GM21528 (cell line): ENCODE results near the gene CAPN11.
"Not testable (repeated sequence)": the region's sequence is repeated elsewhere in the genome, so short reads cannot be mapped to it uniquely, and the experiment has no call there.

Experiments used
- ATAC-seq: cut with Tn5 transposase; IDR thresholded peaks from one replicate; pipeline ENCODE4 v1.9.1; 2021; ENCODE audit warnings: mild to moderate bottlenecking, moderate library complexity; ENCODE audit not compliant: unreplicated experiment, low FRiP score

CAPN11 gene

DNA sequence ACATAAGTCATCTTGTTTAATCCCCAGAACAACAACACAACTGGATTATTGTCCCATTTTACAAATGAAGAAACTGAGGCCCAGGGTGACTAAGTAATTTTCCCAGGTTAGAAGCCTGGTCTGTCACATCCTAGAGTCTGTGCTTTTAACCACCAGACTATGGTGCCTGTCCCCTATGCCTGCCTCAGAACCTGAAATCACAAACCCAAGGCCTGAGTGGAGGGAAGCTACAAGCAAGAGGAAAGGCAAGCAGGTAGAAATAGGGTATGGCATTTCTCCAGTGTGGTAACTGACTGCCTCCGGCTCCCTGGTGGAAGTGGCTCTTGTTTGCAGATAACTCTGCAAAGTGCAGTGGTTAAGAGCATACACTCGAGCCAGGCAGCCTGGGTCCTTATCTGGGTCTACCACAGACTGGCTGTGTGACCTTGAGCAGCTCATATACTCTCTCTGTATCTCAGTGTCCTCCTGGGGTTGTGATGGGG lies 28.7 kb upstream of the CAPN11 start:
- ATAC-seq = no peak

DNA sequence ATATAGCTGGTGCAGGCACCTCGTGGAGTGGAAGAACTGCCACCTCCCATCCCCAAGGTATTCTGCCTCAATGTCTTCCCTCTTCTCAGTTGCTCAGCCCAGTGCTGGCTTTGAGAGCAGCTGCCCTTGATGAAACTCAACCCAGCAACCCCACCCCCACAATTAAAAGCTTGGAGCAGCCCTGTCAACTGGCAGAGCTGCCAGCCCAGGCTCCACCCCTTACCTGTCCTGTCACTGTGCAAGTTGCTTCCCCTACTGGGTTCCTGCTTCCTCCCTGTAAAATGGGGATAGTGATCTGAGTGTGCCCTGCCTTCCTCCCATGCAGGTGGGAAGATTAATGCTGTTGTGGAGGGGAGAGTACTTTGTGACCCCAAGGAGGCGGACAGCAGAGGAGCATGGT lies 26.7 kb upstream of the CAPN11 start:
- ATAC-seq = no peak

DNA sequence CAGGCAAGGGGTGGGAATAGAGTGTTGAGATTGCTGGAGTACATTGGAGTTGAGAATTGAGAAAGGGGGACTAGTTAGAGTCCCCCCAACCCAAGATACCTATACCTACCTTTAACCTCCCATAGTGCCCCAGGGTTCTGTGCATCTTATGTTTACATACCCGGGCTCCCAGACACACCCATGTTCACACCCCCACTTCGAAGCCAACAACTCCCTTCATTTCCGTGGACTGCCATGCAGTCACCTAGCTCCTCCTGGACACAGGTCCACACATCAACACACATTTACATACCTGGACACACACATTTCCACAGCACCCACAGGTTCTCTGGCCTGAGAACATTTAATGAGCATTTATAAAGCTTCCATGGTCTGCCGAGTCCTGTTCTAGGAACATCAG lies 26.1 kb upstream of the CAPN11 start:
- ATAC-seq = no peak

DNA sequence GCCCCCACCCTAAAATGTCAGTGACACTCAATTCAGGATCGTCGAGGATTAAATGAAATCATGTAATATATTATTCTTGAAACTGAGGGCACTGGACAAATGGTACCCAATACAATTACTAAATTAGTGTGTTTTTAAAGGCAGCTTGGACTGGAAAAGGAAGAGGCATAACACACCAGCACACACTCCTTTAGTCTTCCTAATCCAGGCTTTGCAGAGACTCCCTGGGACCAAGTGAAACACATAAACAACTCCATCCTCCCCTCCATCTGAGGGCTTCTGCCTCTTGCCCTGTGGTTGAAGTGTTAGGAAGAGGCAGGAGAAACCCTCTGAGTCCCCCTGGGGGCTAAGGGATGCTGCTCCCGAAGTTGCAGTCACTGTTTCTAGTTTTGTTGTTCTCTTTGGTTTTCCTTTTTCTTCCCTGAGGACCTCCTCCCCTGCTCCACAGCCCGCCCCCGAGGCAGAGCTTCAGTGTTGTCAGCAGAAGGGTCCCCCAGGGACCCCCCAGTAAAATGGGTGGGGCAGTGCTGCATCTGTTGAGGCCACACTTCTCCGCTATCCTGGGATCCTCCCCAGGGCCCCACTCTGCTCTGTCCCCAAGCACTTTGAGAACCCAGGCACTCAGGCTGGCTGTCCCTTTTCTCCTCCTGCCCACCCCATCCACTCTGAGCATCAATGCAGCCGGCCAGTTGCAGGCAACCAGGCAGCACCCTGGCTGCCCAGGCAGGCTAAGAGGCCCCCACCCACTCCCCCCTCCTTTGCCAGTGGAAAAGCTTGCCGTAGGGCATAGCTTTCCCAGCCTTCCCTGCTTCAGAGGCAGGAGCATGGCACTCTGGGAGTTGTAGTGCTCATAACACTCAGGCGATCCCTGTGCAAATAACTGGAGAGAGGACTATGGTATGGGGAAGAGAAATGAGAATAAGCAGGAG lies 25.4 kb upstream of the CAPN11 start:
- no peak for ATAC-seq

DNA sequence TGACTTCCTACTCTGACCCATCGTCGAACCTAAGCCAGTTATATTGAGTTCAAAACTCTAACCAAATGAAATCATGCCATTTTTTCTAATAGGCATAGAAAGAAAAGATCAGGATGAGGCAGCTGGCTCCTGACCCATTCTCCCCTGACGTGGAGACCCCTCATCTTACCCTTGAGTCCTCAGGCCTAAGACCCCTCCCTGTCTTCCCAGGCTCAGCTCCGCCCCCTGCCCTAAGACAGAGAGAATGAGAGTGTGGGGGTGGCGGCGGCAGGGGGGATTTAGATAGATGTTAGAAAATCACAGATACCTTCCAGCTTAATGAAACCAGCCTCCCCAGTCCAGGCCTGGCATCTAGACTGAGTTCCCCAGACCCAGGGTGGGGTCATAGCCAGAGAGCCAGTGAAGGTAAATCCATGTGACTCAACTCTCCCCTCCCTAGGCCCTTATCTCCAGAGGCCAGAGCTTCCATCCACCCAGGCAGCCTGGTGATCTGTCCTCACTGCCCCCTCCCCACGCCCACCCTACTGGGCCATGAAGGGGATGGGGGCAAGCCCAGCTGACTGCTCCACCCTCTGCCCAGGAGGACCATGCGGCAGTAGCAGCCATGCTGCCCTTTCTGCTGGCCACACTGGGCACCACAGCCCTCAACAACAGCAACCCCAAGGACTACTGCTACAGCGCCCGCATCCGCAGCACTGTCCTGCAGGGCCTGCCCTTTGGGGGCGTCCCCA lies 24.5 kb upstream of the CAPN11 start:
- no peak for ATAC-seq

DNA sequence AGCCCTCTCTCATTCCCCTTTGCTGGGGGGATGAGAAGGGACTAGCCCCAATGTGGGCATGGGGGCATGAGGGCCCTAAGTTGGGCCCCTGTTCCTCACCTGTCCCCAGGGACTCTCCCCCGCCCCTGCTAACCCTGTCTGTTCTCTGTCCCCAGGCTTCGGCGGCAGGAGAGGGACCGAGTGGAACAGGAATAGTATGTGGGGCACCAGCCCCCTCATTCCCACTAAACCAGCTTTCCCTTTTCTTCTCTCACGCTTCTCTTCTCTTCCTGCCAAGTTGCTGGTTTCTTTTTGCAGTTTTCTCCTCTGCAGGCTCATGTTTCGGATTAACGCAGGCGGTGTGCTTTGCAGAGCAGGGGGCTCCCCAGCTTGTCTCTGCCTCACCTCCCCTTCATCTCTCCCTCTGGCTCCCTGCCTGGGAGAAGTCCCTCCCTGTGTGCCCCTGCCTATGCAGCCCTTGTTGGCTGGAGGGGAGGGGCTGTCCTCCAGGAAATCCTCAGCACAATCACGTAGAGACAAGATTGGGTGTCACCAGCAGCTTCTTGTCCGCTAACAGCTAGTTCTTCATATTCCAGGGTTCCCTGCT lies 23.4 kb upstream of the CAPN11 start:
- ATAC-seq = no peak

DNA sequence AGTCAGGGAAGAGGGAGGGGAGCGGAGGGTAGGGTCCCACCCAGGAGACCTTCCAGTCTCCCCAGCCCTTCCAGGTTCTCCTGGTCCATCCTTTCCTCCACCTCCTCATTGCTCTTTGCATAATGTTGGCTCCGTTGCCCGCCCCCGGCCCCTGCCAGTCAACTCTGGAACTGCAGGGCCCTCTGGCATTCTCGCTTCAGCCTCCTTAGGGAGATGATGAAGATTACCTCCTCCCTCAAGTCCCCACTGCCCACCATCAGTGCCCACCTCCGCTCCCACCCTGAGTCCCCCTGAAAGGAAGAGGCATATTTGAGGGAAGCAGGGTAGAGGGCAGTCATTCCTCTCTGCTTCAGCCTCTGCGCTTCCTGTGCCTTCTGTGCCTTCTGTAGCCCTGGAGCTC lies 22.7 kb upstream of the CAPN11 start:
- no peak for ATAC-seq

DNA sequence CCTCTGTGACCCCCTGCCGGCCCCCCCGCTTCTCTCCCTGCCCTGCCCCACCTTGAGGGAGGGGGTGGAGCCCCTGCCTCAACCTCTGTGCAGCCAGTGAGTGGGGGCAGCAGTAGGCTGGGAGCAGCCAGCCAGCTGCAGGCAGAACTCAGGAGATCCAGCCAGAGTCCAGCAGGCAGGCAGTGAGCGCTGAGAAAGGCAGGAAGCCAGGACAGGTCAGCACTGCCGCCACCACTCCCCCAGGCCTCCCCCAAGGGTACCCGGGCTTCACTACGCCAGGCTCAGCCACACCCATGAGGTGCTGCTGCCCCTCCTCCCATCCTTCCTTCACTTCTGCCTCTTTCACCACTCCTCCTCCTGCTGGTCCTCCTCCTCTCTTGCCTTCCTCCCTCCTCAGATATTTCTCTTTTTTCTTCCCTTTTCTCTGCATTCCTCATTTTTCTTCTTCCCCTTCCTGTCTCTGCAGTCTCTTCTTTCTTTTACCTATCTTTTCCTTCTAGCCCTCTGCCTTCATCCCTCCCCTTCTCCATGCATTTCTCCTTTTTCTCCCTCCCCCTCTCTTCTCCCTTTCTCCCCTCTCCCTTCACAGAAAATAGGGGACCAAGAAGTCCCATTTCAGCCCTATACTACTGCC lies 19.8 kb upstream of the CAPN11 start:
- ATAC-seq = no peak

DNA sequence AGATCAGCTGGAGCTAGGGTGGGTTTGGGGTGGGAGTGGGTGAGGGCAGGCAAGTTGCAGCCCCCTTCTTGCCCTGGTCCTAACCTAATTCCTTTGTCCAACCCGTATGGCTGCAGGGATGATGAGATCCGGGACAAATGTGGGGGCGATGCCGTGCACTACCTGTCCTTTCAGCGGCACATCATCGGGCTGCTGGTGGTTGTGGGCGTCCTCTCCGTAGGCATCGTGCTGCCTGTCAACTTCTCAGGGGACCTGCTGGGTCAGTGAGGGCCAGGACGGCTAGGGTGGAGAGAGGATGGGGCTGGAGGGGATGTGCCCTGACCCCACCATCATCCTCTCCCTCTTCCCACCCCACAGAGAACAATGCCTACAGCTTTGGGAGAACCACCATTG lies 19.3 kb upstream of the CAPN11 start:
- no peak for ATAC-seq

DNA sequence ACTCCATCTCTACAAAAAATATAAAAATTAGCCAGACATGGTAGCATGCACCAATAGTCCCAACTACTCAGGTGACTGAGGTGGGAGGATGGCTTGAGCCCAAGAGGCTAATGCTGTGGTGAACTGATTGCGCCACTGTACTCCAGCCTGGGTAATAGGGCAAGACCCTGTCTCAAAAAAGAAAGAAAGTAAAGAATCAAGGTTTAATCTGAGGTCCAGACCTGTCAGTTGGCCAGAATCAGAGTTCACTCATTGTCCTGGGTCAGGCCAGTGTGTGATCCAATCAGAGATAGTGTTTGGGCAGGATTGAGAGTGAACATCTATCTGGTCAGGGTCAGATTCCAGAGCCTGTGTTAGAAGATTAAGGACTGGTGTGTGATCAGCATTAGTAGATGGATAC lies 15.8 kb upstream of the CAPN11 start:
- ATAC-seq = no peak

DNA sequence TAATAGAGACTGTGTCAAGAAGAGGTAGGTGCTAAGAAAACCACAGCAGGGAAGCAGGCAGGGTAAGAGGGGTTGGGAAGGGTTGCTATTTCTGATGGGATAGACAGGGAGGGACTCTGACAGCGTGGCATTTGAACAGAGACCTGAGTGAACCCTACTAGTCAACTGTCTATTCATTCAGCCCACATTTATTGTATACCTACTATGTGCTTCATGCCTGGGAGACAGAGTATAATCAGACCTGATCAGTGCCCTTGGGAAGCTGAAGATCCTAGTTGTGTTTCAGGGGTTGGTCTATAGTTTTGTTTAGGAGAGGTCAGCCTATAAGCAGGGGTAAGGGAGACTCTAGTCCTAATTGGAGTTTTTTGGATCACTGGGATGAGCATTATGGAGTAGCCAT lies 14.9 kb upstream of the CAPN11 start:
- ATAC-seq = no peak

DNA sequence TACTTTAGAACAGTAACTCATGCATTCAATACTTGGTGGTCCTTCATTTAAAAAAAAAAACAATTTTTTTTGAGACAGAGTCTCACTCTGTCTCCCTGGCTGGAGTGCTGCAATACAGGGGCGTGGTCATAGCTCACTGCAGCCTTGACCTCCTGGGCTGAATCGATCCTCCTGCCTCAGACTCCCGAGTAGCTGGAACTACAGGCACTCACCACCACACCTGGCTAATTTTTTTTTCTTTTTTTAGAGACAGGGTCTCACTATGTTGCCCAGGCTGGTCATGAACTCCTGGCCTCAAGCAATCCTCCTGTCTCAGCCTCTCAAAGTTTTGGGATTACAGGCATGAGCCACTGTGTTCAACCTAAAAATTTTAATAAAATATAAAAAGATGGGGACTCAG lies 14.1 kb upstream of the CAPN11 start:
- not testable (repeated sequence) for ATAC-seq

DNA sequence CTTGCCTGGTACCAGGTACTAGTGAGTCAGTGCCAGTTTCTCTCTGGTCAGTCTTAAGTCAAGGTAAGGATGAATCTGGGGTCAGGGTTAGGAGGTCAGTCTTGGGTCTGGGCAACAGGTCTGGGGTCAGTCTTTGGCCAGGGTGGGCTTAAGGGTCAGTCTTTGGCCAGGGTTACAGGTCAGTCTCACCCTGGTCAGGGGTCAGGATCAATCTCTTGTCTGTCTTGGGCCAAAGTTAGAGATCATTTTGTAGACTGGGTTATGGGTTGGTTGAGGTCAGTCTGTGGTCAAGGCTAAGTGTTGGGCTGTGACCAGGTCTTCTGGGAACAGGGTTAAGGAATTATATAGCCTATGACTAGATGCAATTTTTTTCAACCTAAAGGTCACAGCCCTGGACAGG lies 12.8 kb upstream of the CAPN11 start:
- no peak for ATAC-seq

DNA sequence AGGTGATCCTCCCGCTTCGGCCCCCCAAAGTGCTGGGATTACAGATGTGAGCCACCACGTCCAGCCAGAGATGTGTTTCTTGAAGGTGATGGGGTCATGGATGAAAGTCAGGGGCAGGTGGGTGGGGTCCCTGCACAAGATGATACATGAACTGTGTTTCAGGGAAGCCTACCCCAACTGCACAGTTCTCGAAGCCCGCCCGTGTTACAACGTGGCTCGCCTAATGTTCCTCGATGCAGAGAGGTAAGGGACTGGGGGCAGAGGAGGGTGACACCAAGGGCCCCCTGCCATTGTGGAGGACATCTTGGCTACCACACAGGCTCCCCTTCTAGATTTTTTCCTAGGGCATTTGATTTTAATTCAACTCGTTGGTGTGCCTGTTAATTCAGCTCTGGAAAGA lies 11.9 kb upstream of the CAPN11 start:
- no peak for ATAC-seq

DNA sequence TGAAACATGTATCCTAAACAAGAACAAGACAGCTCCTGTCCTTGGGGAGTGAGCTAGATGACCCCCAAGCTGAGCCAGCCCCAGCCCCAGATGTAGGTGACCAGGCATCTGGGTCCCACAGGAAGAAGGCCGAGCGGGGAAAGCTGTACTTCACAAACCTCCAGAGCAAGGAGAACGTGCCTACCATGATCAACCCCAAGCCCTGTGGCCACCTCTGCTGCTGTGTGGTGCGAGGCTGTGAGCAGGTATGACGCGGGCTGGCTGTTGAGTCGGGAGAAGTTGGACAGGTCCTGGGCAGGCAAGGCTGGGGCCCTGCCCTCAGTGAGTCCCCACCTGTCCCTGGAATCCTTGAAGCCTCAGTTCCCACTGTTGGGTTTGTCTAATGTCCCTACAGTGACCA lies 11.4 kb upstream of the CAPN11 start:
- no peak for ATAC-seq

DNA sequence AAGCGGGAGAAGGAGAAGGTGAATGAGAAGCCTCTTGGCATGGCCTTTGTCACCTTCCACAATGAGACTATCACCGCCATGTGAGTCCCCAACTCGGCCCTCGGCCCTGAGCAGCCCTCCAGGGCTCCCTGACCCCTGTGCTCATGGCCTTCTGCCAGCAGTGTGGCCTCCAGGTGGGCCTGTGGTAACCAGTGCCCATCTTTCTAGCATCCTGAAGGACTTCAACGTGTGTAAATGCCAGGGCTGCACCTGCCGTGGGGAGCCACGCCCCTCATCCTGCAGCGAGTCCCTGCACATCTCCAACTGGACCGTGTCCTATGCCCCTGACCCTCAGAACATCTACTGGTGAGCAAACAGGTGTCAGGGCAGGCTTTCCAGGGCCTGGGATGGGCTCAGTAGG lies 10.3 kb upstream of the CAPN11 start:
- no peak for ATAC-seq

DNA sequence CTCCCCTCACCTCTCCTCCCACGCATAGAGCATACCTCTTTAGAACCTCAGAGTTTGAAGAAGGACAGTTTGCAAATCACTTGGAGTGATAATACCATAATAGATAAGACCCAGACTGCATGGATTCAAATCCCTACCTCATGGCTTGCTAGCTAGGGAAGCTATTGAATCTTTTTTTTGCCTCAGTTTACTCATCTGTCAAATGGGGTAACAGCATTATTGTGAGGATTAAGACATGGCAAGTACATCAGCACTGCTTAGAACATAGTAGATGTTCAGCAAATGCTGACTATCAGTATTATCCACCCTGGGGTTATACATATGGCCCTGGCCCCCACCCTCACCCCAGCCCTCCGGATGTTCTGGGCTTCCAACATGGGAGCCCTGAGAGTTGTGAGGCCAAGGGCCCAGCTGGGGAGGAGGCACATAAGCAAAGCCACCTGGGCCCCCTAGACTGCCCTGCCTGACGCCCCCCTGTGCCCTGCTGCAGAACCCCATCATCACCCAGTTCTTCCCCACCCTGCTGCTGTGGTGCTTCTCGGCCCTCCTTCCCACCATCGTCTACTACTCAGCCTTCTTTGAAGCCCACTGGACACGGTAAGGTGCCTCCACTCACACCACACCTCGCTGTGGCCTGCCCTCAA lies 9.1 kb upstream of the CAPN11 start:
- ATAC-seq = no peak

DNA sequence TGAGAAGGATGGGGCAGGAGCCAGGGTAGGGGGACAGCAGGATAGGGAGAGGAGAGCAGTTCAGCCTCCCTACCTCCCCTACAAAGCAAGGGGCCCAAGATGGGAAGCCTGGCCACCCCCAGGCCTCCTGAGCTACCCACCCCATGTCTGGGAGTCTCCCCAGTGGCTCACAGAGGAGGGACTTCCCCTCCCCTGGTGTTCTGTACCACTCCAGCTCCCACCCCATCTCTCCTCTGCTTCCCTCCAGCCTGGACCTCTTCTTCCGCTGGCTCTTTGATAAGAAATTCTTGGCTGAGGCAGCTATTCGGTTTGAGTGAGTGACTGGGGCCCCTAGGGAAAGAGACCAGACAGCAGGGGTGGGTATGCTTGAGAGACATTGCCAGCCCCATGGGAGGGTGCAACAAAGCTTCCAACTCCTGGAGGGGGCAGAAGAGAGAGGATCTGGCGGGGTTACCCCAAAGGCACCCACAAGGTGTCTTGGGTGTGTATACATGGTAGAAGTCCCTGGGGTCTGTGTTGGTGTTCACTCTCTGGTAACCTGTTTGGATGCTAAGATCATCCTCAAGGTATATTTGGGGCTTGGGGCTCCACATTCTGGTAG lies 8.2 kb upstream of the CAPN11 start:
- no peak for ATAC-seq

DNA sequence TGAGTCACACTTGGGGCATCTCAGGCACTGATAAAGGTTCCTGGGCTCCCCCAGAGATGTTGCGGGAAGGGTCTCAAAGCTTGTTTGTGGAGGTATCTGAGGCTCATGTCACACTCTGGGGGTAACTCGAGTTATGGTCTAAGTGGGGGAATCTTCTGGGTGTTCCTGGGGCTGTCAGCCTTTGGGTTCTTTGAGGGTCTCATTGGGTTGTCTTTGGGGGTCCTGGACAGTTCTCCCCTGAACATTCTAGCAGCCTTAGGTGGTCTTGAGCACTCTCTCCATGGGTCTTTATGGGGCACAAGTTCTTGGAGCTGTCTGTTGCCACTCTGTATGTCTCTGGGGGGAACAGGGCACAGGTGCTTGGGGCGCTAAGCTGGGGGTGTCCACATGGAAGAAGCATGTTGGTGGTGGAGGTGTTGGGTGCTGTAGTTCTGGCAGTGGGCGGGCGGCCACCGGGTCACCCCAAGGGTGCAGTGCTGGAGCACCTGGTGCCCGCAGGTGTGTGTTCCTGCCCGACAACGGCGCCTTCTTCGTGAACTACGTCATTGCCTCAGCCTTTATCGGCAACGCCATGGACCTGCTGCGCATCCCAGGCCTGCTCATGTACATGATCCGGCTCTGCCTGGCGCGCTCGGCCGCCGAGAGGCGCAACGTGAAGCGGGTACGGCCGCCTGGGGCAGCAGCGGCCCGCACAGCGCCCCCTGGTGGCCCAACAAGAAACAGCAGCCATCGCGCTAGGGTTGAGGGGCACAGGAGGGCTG lies 7.1 kb upstream of the CAPN11 start:
- no peak for ATAC-seq
